Iris pigment epithelial cell (primary cell): ENCODE data around the gene AGPAT4.
A peak's percentile ranks its signal among the peaks of the same experiment; 100 is the strongest.

ENCODE experiments used
- DNase-seq: peaks from one replicate; pipeline ENCODE4 v3.0.0-alpha.2; 2011; ENCODE audit warnings: low read depth

Gene AGPAT4

GRCh38 chr6:161254464-161255253 is 19.2 kb downstream of the AGPAT4 start:
- peak; percentile 82 for DNase-seq

- no peak for DNase-seq
Observed at GRCh38 chr6:161254126-161254463, 19.8 kb downstream of the AGPAT4 start.

GRCh38 chr6:161251345-161251744 is 22.5 kb downstream of the AGPAT4 start:
- no peak for DNase-seq

- DNase-seq = no peak
Observed at GRCh38 chr6:161249327-161249726, 24.5 kb downstream of the AGPAT4 start.

GRCh38 chr6:161246725-161247124 is 27.1 kb downstream of the AGPAT4 start:
- DNase-seq = peak; percentile 66

- DNase-seq = no peak
Observed at GRCh38 chr6:161245363-161245762, 28.5 kb downstream of the AGPAT4 start.

GRCh38 chr6:161244725-161245124 is 29.1 kb downstream of the AGPAT4 start:
- DNase-seq = no peak

GRCh38 chr6:161242779-161243693 is 30.8 kb downstream of the AGPAT4 start:
- no peak for DNase-seq

- DNase-seq = no peak
Observed at GRCh38 chr6:161242113-161242512, 31.7 kb downstream of the AGPAT4 start.

- no peak for DNase-seq
Observed at GRCh38 chr6:161239001-161239400, 34.9 kb downstream of the AGPAT4 start.

- no peak for DNase-seq
Observed at GRCh38 chr6:161238500-161238899, 35.4 kb downstream of the AGPAT4 start.

- no peak for DNase-seq
Observed at GRCh38 chr6:161238081-161238480, 35.8 kb downstream of the AGPAT4 start.

- DNase-seq = no peak
Observed at GRCh38 chr6:161237176-161237575, 36.7 kb downstream of the AGPAT4 start.

GRCh38 chr6:161235776-161236633 is 37.9 kb downstream of the AGPAT4 start:
- no peak for DNase-seq

- peak; percentile 90 for DNase-seq
Observed at GRCh38 chr6:161233986-161234661, 39.7 kb downstream of the AGPAT4 start.

GRCh38 chr6:161232467-161232866 is 41.4 kb downstream of the AGPAT4 start:
- DNase-seq = no peak

- DNase-seq = no peak
Observed at GRCh38 chr6:161232010-161232409, 41.9 kb downstream of the AGPAT4 start.

- no peak for DNase-seq
Observed at GRCh38 chr6:161230339-161230738, 43.5 kb downstream of the AGPAT4 start.

GRCh38 chr6:161228921-161229591 is 44.8 kb downstream of the AGPAT4 start:
- peak; percentile 96 for DNase-seq

GRCh38 chr6:161228096-161228495 is 45.8 kb downstream of the AGPAT4 start:
- no peak for DNase-seq
